Lower leg skin (tissue), 4 donors: Measurements from ENCODE around the gene RBSN. TPM values are rescaled to one million over a fixed set of nuclear protein-coding genes. Genes with fewer than 3 reads are reported as not detected.

Experiments used
- DNase-seq, 2 donors: peaks; one replicate each; pipeline ENCODE4 v3.0.0-alpha.2; 2019; ENCODE audit warnings: low spot score in 2 of 2
- H3K4me3 ChIP-seq: fragments of 200-600 bp; sonication (generic); 2 replicates; pipeline ENCODE4 v1.5.1; 2017; ENCODE audit warnings: mild to moderate bottlenecking, low read depth; ENCODE audit not compliant: poor library complexity, severe bottlenecking
- POLR2A ChIP-seq, 2 donors: fragments of 450-650 bp; IDR thresholded peaks; one replicate each; pipeline ENCODE4 v1.6.1; 2016 to 2017; ENCODE audit warnings: antibody characterized with exemption in 2 of 2, mild to moderate bottlenecking in 1 of 2, moderate library complexity in 1 of 2
- WGBS, 2 donors: methylation state at CpG; one replicate each; pipeline ENCODE4 v1.1.5; 2018; 5-methylcytosine and 5-hydroxymethylcytosine counted together
- intact Hi-C: fragments of 100-400 bp; cut with DNase I; formaldehyde crosslinking; loops from one replicate; pipeline ENCODE4 v1.15.0; 2023; ENCODE audit warnings: low total_unique reads
- total RNA-seq, 4 donors: library from RNA; depleted of rRNA; stranded (reverse); fragments of >200 nt; gene quantifications; one replicate each; pipeline ENCODE4 v1.1.0, GENCODE V29; 2016
- TF ChIP-seq, protein P1 (sequence below), 3 donors: fragments of 450-650 bp; IDR thresholded peaks; one replicate each; pipeline ENCODE4 v1.5.1; 2016; ENCODE audit warnings: antibody characterized with exemption in 3 of 3, mild to moderate bottlenecking in 3 of 3, moderate library complexity in 2 of 3

The RBSN gene
- total RNA-seq, 4 donors from 2014 or later, result 23.5 to 28.7 (median 28.0) TPM

DNA sequence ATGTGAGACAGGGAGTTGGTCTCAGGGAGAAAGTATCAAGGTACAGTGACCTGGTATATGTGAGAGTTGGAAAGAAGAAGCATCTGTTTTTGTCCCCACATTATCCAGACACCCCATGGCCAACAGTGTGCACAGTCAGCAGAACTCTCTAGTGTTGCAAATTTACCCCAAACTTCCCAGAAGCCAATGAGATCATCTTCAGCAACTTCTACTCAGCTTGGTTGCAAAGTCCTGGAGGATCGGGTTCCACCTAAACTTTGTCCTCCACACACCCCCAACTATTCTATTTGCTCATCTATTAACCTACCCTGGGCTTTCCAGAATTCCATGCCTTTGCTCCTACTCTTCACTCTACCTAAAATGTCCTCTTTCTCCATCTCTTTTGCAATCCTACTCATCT is 15.7 kb downstream of the RBSN start:
- WGBS, 2 donors, result 100% methylated on average over 1 of the region's 1 CpG
- intact Hi-C loops, result no loop called here
- TF ChIP-seq, protein P1, sequence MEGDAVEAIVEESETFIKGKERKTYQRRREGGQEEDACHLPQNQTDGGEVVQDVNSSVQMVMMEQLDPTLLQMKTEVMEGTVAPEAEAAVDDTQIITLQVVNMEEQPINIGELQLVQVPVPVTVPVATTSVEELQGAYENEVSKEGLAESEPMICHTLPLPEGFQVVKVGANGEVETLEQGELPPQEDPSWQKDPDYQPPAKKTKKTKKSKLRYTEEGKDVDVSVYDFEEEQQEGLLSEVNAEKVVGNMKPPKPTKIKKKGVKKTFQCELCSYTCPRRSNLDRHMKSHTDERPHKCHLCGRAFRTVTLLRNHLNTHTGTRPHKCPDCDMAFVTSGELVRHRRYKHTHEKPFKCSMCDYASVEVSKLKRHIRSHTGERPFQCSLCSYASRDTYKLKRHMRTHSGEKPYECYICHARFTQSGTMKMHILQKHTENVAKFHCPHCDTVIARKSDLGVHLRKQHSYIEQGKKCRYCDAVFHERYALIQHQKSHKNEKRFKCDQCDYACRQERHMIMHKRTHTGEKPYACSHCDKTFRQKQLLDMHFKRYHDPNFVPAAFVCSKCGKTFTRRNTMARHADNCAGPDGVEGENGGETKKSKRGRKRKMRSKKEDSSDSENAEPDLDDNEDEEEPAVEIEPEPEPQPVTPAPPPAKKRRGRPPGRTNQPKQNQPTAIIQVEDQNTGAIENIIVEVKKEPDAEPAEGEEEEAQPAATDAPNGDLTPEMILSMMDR (IDR thresholded peaks at IDR 0.05), result no peak
- no peak for TF ChIP-seq POLR2A (IDR thresholded peaks at IDR 0.05)

GRCh38 chr3:15081960-15082664 is 16.8 kb downstream of the RBSN start:
- DNase-seq, result no peak
- TF ChIP-seq, protein P1 (IDR thresholded peaks at IDR 0.05), result no peak
- no peak for TF ChIP-seq POLR2A (IDR thresholded peaks at IDR 0.05)
- WGBS, 2 donors, result 90 to 94% methylated on average over 13 of the region's 13 CpGs
- no peak overlapping the region for H3K4me3 ChIP-seq
- intact Hi-C loops, result no loop called here

More for the DNA sequence above, 15.7 kb downstream of the RBSN start:
- no peak for DNase-seq
- H3K4me3 ChIP-seq, result no peak overlapping the region

DNA sequence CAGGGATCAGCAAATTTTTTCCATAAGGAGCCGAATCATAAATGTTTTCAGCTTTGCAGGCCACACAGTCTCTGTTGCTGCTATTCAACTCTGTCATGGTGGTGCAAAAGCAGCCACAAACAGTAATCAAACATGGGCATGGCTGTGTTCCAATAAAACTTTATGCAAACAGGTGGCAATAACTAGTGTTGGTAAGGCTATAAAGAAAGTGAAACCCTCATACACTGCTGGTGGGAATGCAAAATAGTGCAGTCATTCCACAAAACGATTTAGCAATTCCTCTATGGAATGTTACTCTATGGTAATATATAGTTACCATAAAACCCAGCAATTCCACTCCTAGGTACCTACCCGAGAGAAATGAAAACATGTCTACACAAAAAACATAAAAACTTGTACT is 19.9 kb downstream of the RBSN start:
- intact Hi-C loops, result no loop called here
- 84% methylated on average over 3 of the region's 3 CpGs for WGBS, 2 donors
- TF ChIP-seq, protein P1 (IDR thresholded peaks at IDR 0.05), result no peak
- no peak for TF ChIP-seq POLR2A (IDR thresholded peaks at IDR 0.05)
- no peak overlapping the region for H3K4me3 ChIP-seq
- DNase-seq, result no peak

- no peak for TF ChIP-seq POLR2A (IDR thresholded peaks at IDR 0.05)
- TF ChIP-seq, protein P1 (IDR thresholded peaks at IDR 0.05), result no peak
- intact Hi-C loops, result no loop called here
- H3K4me3 ChIP-seq, result no peak overlapping the region
- DNase-seq, result no peak
- 93 to 95% methylated on average over 15 to 19 of the region's 19 CpGs for WGBS, 2 donors
Measured at GRCh38 chr3:15074500-15074899, 24.4 kb downstream of the RBSN start.

DNA sequence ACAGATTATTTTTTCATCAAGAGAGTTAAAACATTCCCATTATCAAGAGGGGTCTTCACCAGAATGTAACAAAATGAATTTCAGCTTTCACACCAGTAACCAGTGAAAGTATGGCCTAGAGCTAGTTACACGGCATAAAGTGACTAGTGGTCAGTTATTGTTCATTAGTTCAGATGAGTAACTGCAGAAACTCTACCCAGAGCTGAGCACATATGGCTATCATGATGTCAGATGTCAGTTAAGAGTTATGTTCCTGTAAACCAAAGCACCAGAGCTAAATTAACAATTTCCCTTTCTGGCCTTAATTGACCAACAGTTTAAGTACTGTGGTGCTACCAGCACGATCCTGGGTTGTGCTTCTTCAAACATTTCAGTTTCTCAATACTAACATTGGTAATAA is 27.2 kb downstream of the RBSN start:
- 84 to 85% methylated on average over 2 of the region's 2 CpGs for WGBS, 2 donors
- DNase-seq, result no peak

More for the DNA sequence above, 27.2 kb downstream of the RBSN start:
- intact Hi-C loops, result no loop called here
- H3K4me3 ChIP-seq, result no peak overlapping the region
- TF ChIP-seq, protein P1 (IDR thresholded peaks at IDR 0.05), result no peak
- no peak for TF ChIP-seq POLR2A (IDR thresholded peaks at IDR 0.05)
